Stimulated activated CD4-positive, alpha-beta T cell treated with anti-CD3 and anti-CD28 coated beads, TNF-alpha, amount 100 ng/mL, for 48 hours (primary cell): ENCODE results near the gene TASOR.
"Not testable (repeated sequence)": the region's sequence is repeated elsewhere in the genome, so short reads cannot be mapped to it uniquely, and the experiment has no call there.

Experiments used
- DNase-seq, 3 donors: peaks; one replicate each; pipeline ENCODE4 v3.0.0-alpha.2; 2020; ENCODE audit warnings: low read depth in 3 of 3

The TASOR gene, protein sequence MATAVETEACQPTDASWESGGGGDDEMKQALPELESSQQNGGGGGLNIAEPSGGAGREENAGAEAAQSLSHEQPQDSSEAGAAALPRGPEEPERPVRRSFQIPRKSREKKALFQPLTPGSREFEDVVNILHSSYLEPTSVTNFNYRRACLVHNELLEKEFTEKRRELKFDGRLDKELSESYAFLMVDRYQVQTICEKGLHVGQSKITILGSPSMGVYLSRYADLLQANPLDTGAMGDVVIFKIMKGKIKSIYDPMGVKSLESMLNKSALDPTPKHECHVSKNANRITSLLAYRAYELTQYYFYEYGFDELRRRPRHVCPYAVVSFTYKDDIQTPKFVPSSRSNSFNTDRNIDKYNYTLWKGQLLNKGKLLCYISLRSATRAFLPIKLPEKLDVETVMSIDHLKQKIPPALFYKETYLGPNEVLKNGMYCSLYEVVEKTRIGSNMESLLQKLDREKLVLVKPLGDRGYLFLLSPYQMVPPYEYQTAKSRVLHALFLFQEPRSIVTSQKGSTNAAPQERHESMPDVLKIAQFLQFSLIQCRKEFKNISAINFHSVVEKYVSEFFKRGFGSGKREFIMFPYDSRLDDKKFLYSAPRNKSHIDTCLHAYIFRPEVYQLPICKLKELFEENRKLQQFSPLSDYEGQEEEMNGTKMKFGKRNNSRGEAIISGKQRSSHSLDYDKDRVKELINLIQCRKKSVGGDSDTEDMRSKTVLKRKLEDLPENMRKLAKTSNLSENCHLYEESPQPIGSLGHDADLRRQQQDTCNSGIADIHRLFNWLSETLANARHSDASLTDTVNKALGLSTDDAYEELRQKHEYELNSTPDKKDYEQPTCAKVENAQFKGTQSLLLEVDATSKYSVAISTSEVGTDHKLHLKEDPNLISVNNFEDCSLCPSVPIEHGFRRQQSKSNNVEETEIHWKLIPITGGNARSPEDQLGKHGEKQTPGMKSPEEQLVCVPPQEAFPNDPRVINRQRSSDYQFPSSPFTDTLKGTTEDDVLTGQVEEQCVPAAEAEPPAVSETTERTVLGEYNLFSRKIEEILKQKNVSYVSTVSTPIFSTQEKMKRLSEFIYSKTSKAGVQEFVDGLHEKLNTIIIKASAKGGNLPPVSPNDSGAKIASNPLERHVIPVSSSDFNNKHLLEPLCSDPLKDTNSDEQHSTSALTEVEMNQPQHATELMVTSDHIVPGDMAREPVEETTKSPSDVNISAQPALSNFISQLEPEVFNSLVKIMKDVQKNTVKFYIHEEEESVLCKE (N-terminal part only)

DNA sequence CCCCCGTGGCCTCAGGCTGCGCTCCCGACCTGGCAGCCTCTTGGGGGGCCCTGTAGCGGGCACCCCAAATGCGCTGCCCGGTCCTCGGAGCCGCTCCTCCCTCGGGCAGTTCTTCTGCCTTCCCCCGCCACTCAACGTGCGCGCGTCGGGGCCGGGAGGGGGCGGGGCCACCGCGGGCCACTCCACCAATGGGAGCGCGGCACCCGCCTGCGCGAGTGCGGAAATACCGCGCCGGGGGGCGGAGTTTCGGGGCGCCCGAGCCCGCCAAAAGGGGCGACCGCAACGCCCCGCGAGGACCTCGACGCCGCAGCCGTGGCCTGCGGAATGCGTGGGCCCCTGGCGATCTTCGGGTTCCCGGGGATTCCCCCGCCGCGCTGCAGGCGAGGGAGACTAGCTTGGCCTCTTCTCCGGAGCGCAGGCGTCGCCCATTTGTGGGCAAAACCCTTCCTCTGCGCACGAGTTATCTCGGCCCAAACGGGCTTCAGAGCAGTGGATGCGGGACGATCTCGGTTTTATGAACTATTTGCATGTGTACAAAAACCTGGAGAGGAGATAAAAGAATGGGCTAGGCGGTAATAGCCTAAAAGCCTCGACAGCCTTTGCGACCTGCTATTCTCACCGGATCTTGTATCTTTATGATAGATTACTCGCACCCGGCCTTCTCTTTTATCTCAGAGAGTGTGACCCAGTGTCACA lies at the start of gene TASOR:
TASOR (minus strand) TSS at position 144 of the 696 bp plus-strand sequence. CDS start 259 bp downstream, outside the sequence.
- peak; percentile 76 to 85 (median 76) for DNase-seq

DNA sequence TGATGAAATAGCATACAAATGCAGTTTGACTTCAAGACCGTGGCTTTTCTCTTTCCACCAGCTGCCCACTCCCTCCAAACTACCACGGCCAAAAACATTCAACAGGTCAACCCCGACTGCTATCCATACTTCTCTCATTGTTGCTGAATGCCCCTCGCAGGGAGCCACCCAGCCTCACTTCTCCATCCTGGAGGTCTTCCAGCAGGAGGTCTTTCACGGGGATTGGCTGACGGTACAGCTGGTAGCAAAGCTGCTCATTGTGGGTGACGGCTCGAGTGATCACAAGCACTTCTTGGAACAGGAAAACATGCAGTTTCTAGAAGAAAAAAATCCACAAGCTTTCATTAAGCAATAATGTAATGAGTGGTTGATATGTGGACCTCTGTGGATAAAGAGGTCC lies 49.0 kb upstream of the TASOR start:
- DNase-seq: no peak

DNA sequence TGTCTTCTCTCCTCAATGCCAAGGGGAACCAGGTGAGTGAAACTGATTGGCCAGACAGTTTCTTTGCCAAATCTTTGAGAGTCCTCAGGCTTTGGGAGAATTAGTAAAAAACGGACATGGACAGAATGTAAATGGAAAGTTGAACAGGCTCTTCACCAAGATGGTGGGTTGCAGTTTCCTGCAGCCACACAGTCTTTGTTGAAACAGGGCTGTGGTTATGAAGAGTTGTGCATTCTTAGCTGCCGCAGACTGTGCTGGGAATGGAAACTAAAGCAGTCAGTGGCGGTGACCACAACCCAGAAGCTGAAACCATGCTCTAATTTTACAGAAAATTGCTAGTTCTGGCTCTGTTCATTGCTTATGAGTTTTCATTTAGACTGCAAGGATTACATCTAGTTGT lies 42.1 kb upstream of the TASOR start:
- DNase-seq: peak; percentile 17 to 43 (median 39)

DNA sequence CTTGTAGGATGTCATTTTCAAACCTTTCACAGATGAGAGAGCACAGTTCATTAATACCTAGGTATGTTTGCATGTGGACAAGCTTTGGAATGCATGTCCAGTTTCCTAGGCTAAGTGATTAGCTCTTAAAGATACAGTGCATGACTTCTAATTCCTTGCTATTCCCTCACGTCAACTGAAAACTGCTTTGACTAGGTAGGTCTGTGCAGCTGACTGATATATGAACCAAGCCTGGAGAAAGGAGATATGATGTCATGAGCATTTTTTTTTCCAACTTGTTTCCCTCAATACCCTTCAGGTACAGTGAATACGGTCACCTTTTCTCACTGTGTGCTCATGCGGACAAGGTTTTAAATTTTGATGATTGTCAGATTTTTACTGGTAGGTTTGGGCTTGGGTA lies 41.6 kb upstream of the TASOR start:
- DNase-seq: no peak

DNA sequence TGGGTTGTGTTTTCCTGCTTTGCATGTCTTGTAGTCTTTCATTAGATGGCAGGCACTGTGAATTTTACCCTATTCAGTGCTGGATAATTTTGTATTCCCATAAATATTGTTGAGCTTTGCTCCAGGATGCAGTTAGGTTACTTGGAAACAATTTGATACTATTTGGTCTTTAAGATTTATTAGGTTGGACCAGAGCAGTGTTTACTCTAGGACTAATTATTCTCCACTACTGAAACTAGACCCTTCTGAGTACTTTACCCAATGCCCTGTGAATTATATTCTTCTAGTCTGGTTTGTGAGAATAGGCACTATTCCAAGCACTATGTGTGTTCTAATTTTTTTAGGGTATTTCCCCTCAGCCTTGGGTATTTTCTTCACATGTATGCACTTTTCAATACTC lies 37.8 kb upstream of the TASOR start:
- DNase-seq: no peak

DNA sequence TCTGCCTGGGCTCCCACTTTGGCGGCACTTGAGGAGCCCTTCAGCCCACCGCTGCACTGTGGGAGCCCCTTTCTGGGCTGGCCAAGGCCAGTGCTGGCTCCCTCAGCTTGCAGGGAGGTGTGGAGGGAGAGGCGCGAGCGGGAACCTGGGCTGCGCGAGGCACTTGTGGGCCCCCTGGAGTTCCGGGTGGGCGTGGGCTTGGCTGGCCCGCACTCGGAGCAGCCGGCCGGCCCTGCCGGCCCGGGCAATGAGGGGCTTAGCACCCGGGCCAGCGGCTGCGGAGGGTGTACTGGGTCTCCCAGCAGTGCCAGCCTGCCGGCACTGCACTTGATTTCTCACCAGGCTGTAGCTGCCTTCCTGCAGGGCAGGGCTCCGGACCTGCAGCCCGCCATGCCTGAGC lies 35.7 kb upstream of the TASOR start:
- not testable (repeated sequence) for DNase-seq

DNA sequence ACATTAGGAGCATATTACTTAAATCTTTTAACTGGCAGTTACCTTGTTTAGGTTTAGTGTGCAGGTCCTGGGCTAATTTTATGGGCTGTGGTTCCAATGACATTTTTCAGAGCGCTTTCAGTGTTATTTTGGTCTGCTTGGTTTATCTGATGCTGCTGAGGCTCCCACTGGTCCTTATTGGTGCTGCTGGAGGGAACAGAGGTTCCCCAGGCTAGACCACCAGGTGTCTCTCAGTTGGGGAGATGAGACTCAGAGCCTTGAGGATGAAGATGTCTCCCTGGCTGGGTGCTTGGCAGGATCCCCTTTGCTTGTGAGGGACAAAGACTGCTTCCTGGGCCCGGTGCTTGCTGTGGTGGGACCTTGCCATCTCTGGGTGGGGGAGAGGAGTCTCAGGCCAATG lies 28.3 kb upstream of the TASOR start:
- no peak for DNase-seq

DNA sequence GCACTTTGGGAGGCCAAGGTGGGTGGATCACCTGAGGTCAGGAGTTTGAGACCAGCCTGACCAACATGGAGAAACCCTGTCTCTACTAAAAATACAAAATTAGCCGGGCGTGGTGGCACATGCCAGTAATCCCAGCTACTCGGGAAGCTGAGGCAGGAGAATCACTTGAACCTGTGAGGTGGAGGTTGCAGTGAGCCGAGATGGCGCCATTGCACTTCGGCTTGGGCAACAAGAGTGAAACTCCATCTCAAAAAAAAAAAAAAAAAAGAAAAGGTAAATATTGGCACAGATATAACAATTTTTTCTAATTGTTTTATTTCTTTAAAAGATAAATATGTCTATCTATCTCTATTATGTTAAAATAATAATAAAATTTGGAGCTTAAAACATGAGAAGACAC lies 24.3 kb upstream of the TASOR start:
- DNase-seq: not testable (repeated sequence)

DNA sequence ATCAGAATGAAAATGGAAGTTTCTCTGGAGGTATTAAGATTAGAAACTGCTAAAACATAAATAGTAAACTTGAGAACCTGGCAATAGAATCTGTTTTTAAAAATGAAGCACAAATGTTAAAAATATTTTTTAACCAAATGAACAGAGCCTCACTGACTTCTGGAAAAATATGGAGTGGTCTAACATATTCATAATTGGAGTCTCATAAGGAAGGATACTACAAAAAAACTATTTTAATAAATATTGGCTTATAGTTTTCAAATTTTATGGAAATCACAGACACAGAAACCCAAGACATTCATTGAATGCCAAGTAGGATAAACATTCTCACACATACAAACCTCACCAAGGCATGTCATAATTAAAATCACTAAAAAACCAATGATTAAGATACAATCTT lies 23.6 kb upstream of the TASOR start:
- DNase-seq: no peak

DNA sequence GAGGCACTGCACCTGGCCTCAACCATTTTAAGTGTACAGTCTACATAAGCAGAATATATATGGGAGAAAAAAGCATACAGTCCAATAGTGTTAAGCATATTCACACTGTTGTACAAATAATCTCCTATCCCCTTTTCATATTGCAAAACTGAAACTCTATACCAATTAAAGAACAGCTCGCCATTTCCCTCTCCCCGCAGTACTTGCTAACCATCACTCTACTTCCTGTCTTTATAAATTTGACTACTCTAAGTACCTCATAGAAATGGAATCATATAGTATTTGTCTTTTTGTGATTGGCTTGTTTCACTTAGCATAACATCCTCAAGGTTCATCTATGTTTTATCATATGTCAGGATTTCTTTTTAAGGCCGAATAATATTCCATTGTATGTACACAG lies 21.6 kb upstream of the TASOR start:
- no peak for DNase-seq

DNA sequence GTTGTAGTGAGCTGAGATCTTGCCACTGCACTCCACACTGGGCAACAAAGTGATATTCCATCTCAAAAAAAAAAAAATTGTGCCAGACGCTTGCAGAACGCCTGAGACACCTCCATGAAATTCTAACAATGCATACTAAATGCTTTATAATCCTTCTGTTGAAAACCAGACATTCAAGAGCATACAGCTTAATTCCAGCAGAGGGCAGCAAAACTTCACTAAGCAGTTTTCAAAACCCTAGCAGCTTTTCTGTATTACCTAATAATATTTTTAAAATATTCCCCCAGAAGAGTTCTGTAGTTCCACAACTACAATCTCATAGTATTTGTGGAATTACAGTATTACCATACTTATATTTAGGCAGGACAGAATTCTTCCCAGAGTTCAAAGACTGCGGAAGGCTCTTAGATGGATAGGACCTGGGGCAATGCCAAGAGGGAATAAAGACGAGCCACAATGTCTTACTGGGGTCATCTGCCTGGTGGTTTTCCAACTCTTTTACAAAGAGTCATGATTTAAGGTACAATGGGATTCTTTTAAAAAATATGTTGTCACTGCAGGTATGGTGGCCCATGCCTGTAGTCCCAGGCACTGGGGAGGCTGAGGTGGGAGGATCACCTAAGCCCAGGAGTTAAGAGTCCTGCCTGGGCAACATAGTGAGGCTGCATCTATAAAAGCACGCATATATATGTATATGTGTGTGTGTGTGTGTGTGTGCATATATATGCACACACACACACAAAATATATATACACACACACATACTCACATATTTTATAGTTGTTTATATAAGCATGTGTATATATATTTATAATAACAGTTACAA lies 19.6 kb upstream of the TASOR start:
- DNase-seq: peak in 2 of 3 donors; percentile 30 to 38

DNA sequence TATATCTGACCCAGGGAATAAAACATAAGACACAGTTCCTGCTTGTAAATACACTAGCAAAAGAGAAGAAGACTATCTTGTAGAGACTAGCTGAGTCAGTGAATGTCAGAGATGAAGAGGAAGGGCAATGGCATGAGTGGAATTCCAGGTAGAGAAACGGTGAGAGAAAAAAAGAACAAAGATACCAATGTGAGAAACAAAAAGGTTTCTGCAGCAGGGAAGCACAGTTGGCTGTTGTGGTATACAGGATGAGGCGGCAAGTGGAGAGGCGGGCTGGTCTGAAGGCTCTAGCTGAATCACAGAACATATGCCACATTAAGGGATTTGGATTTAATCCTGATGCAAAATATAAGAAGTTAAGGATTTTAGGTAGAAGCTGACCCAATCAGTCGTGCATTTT lies 17.1 kb upstream of the TASOR start:
- DNase-seq: no peak

DNA sequence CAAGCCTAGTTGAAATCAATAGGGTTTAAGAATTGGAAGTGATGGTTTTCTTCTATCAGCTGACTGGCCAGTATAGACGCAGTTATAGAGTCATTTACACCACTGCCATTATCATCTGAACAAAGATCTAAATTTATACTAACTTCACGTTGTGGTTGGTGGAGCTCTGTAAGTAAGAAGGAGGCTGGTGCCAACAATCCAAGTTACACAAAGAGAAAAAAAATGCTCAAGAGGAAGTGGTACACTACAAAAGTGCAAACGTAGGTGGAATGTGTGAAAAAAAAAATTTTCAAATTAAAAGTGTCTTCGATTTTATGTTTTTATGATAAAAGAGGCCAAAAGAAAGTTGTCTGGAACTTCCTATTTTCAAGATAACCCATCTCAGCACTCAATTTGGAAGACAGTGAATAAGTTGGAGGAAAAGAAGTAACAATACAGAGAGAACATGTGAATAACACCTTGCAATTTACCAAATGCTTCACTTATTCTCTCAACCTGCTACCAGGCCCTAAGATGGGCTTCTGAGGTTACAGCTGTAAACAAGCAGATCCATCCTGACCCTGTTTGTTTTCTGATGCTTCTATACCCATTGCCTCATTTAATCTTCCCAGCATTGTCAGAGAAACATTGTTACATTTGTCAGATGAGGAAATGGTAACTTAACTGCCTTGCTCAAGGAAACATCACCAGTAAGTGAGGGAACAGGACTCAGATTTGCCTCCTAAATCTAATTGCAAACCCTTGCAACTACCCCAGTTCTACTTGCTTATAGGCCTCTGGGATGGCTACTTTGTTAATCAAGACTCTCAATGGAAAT lies 12.0 kb upstream of the TASOR start:
- no peak for DNase-seq

DNA sequence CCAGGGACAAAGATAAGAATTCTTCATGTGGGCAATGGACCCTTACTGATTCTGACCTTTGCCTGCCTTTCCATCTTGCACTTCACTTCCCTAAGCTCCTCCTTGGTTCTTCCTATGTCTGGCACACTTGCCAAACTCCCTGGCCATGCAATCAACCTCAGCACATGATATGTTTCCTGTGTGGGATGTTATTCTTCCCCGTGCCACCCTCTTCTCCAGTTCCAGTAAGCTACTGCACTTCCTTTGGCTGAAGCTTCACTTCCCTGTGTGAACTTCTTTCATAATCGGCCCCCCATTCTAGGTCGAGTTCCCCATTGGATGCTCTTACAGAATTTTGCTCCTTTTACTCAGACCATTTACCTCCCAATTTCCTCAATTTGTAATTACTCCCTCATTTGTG lies 10.7 kb upstream of the TASOR start:
- no peak for DNase-seq

DNA sequence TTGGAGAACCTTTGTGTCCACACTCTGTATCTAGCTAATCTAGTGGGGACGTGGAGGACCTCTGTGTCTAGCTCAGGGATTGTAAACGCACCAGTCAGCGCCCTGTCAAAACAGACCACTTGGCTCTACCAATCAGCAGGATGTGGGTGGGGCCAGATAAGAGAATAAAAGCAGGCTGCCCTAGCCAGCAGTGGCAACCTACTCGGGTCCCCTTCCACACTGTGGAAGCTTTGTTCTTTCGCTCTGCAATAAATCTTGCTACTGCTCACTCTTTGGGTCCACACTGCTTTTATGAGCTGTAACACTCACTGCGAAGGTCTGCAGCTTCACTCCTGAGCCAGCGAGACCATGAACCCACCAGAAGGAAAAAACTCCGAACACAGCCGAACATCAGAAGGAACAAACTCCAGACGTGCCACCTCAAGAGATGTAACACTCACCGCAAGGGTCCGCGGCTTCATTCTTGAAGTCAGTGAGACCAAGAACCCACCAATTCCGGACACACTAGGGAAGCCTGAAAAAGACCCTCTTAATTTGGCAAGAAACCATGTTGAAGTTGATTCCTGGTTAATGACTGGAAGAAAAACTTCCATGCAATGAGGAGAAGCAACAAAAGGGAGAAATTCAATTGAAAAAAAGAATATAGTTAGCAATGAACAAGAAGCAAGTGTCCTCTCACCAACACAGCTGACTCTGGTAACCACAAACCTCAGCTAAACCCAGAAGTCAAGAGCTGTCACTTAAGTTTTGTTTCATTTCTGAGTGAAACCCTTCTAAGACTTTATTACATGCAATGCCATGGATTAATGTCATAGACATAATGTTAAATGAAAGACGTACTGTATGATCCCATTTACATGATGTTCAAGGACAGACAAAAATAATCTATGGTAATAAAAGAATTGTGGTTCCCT lies 9.7 kb upstream of the TASOR start:
- not testable (repeated sequence) for DNase-seq

DNA sequence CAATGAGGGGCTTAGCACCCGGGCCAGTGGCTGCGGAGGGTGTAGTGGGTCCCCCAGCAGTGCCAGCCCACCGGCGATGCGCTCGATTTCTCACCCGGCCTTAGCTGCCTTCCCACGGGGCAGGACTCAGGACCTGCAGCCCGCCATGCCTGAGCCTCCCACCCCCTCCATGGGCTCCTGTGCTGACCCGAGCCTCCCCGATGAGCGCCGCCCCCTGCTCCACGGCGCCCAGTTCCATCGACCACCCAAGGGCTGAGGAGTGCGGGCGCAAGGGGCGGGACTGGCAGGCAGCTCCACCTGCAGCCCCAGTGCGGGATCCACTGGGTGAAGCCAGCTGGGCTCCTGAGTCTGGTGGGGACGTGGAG lies 8.9 kb upstream of the TASOR start:
- DNase-seq: not testable (repeated sequence)

DNA sequence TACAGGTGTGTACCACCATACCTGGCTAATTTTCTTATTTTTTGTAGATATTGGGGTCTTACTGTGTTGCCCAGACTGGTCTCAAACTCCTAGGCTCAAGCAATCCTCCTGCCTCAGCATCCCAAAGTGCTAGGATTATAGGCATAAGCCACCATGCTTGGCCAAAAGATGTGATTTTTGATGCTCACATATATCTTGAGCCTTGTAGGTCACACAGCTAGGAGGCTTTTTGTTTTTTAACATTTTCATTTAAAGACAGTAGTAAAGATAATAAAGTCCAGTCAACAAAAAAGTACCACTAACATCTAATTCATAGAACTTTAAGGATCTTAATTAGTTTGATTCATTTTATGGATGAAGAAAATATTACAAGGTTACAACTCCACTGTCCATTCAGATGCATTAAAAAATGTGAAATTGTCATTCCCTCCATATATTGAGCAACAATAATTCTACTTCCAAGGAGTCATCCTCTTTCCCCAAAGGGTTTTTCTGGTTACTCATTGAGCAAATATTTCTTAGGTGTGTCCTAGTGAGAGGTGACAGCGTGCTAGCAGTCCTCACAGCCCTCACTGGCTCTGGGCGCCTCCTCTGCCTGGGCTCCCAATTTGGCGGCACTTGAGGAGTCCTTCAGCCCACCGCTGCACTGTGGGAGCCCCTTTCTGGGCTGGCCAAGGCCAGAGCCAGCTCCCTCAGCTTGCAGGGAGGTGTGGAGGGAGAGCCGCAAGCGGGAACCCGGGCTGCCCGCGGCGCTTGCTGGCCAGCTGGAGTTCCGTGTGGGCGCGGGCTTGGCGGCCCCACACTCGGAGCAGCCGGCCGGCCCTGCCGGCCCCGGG lies 8.3 kb upstream of the TASOR start:
- DNase-seq: no peak

DNA sequence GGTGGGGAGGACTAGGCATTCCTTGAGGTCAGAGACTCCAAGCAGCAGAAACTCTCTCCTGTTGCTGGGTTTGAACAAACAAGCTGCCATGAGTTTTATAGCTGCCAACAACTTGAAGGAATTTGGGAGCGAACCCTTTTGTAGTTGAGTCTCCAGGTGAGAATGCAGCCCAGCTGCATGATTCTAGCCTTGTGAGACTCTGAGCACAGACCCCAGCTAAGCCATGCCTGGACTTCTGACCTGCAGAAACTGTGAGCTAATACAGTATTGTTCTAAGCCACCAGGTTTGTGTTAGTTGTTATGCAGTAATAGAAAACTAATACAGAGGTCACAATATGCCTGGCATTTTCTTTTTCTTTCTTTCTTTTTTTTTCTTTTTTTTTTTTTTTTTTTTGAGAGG lies 6.2 kb upstream of the TASOR start:
- DNase-seq: no peak
